ENCODE measurements around the gene APOL3.

DNA sequence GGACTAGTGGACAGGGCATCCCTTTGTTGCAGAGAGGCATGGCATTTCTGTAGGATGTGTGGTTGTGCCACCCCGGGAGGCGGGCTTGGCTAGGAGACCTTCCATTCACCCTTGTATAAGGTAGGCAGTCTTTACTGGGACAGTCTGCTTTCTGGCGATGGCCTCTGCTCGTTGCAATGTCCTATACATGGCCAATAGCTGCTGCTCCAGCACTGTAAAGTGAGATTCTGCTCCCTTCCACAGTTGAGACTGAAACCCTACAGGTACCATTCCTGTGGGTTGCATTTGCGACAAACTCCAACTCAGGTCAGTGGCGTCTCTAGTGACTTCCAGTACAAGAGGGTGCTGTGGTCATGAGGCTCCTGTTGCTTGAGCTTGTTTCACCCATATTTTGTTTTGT lies 20.4 kb upstream of the APOL3 start:
- TF ChIP-seq, protein P1, sequence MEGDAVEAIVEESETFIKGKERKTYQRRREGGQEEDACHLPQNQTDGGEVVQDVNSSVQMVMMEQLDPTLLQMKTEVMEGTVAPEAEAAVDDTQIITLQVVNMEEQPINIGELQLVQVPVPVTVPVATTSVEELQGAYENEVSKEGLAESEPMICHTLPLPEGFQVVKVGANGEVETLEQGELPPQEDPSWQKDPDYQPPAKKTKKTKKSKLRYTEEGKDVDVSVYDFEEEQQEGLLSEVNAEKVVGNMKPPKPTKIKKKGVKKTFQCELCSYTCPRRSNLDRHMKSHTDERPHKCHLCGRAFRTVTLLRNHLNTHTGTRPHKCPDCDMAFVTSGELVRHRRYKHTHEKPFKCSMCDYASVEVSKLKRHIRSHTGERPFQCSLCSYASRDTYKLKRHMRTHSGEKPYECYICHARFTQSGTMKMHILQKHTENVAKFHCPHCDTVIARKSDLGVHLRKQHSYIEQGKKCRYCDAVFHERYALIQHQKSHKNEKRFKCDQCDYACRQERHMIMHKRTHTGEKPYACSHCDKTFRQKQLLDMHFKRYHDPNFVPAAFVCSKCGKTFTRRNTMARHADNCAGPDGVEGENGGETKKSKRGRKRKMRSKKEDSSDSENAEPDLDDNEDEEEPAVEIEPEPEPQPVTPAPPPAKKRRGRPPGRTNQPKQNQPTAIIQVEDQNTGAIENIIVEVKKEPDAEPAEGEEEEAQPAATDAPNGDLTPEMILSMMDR (IDR thresholded peaks at IDR 0.05) = no peak
- TF ChIP-seq EP300 (IDR thresholded peaks at IDR 0.05) = no peak

Data from ovary (tissue), 3 donors.